Common myeloid progenitor, CD34-positive (primary cell): ENCODE measurements around the gene SLC4A11.

Source experiments
- CTCF ChIA-PET: fragments of 350-600 bp; sonication (Branson Sonifier 250); formaldehyde crosslinking; loops from one replicate; lab custom pipeline; 2021; ENCODE audit warnings: antibody characterized with exemption; lab: Charles Lee
- POLR2A ChIA-PET: fragments of 350-600 bp; sonication (Branson Sonifier 250); formaldehyde crosslinking; loops from one replicate; lab custom pipeline; 2021; ENCODE audit warnings: antibody characterized with exemption; lab: Charles Lee
- DNase-seq, 3 donors: peaks; one replicate each; pipeline versions ENCODE4 v3.0.0 to v3.0.0-alpha.2; 2013
- H3K27ac ChIP-seq, 2 experiments: 1 replicate in 1 of 2; 2 replicates in 1 of 2; pipeline ENCODE4 v1.7.0; 2013; ENCODE audit warnings: inconsistent platforms in 2 of 2, low read length in 2 of 2, mild to moderate bottlenecking in 2 of 2, low read depth in 1 of 2, moderate library complexity in 1 of 2; ENCODE audit not compliant: severe bottlenecking in 2 of 2, insufficient read depth in 1 of 2, poor library complexity in 1 of 2
- H3K27me3 ChIP-seq, 5 experiments: replicated peaks in 2 of 5; 1 replicate in 3 of 5; 2 replicates in 2 of 5; pipeline versions ENCODE4 v1.6.1 to v1.7.0; 2013; ENCODE audit warnings: low read length in 4 of 5, mild to moderate bottlenecking in 2 of 5, moderate library complexity in 2 of 5, inconsistent platforms in 1 of 5; ENCODE audit not compliant: insufficient read depth in 5 of 5, control insufficient read depth in 4 of 5
- H3K36me3 ChIP-seq, 4 experiments: 1 replicate in 2 of 4; 2 replicates in 2 of 4; pipeline versions ENCODE4 v1.6.1 to v1.7.0; 2013; ENCODE audit warnings: low read length in 3 of 4, control low read depth in 1 of 4, mild to moderate bottlenecking in 1 of 4; ENCODE audit not compliant: control insufficient read depth in 4 of 4, insufficient read depth in 4 of 4
- H3K4me1 ChIP-seq, 4 experiments: 1 replicate in 3 of 4; 2 replicates in 1 of 4; pipeline versions ENCODE4 v1.6.1 to v1.7.1; 2013; ENCODE audit warnings: low read length in 3 of 4, mild to moderate bottlenecking in 3 of 4, control low read depth in 1 of 4, inconsistent platforms in 1 of 4, moderate library complexity in 1 of 4; ENCODE audit not compliant: control insufficient read depth in 4 of 4, insufficient read depth in 4 of 4; ENCODE audit errors: control extremely low read depth in 1 of 4
- H3K4me3 ChIP-seq, 7 experiments: 1 replicate in 4 of 7; 2 replicates in 3 of 7; pipeline versions ENCODE4 v1.5.1 to v1.7.0; 2013; ENCODE audit warnings: mild to moderate bottlenecking in 7 of 7, low read length in 6 of 7, moderate library complexity in 6 of 7, inconsistent platforms in 2 of 7, low read depth in 2 of 7, control low read depth in 1 of 7; ENCODE audit not compliant: insufficient read depth in 4 of 7, control insufficient read depth in 1 of 7; ENCODE audit errors: extremely low read depth in 1 of 7
- H3K9me3 ChIP-seq, 5 experiments: 1 replicate in 4 of 5; 2 replicates in 1 of 5; pipeline versions ENCODE4 v1.6.1 to v1.7.1; 2013; ENCODE audit warnings: low read length in 4 of 5, mild to moderate bottlenecking in 2 of 5, inconsistent platforms in 1 of 5, low read depth in 1 of 5, moderate library complexity in 1 of 5; ENCODE audit not compliant: control insufficient read depth in 4 of 5, insufficient read depth in 2 of 5; ENCODE audit errors: control extremely low read depth in 1 of 5
- WGBS: methylation state at CpG from one replicate; pipeline ENCODE4 v1.1.5; 2013; ENCODE audit not compliant: insufficient coverage; 5-methylcytosine and 5-hydroxymethylcytosine counted together

Gene SLC4A11

DNA sequence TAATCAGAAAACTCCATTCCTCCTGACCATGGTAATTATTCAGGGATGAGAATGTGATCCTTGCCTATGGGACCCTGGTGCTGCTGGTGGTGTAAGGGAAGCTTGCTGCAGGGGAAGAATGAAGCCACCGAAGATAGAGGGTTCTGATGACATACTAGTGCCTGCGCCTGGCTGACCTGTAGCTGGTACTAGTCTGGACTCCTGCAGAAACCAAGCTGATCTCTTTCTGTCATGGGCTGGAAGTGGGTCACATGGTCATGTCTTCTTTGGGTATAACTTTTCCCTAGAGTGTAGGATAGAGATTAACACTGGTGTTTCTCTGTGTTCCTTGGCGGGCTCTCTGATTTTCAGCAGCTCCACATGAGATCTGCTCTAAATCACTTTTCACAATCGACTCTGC, 8.6 kb upstream of the SLC4A11 start:
- peaks cover 11 to 55% (median 15%) of the 10 kb centered on the region in 5 experiments for H3K27me3 ChIP-seq
- H3K27ac ChIP-seq = no peak overlapping the region
- POLR2A ChIA-PET = interaction anchor here (0.6 kb wide), 1 partner anchor 85 kb away, joined by 3 read pairs; no protein-coding TSS in a partner anchor
- H3K36me3 ChIP-seq = peaks cover 1 to 24% (median 11%) of the 10 kb centered on the region in 4 experiments
- DNase-seq = no peak
- peaks cover 0 to 11% (median 9%) of the 10 kb centered on the region in 4 experiments for H3K4me1 ChIP-seq
- CTCF ChIA-PET = interaction anchor here (0.8 to 4.6 kb wide), 5 partner anchors 16 to 29 kb away, joined by 3 to 18 read pairs (median 4); no protein-coding TSS in a partner anchor
- WGBS = 81% methylated on average over 4 of the region's 4 CpGs
- no peak overlapping the region for H3K4me3 ChIP-seq
- H3K9me3 ChIP-seq = no peaks in the 10 kb centered on the region

DNA sequence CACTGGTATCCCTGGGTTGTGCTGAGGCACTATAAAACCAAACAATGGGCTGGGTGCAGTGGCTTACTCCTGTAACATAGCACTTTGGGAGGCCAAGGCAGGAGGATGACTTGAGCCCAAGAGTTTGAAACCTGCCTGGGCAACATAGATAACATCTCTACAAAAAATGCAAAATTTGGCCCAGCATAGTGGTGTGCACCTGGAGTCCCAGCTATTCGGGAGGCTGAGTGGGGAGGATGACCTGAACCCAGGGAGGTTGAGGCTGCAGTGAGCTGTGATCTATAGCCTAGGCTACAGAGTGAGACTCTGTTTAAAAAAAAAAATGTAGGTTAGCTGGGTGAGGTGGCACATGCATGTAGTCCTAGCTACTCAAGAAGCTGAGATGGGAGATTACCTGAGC, 7.7 kb upstream of the SLC4A11 start:
- peaks cover 0 to 14% (median 4%) of the 10 kb centered on the region in 4 experiments for H3K36me3 ChIP-seq
- ChIA-PET POLR2A (no interaction called here), CTCF (interaction anchor here (0.6 to 4.6 kb wide), 4 partner anchors 24 to 470 kb away, joined by 3 to 18 read pairs (median 4); no protein-coding TSS in a partner anchor)
- no peak for DNase-seq
- no peaks in the 10 kb centered on the region for H3K9me3 ChIP-seq
- H3K27me3 ChIP-seq = peaks cover 11 to 62% (median 18%) of the 10 kb centered on the region in 5 experiments
- H3K4me3 ChIP-seq = no peak overlapping the region
- H3K27ac ChIP-seq = no peak overlapping the region
- peaks cover 0 to 11% (median 9%) of the 10 kb centered on the region in 4 experiments for H3K4me1 ChIP-seq
- 100% methylated on average over 1 of the region's 1 CpG for WGBS

DNA sequence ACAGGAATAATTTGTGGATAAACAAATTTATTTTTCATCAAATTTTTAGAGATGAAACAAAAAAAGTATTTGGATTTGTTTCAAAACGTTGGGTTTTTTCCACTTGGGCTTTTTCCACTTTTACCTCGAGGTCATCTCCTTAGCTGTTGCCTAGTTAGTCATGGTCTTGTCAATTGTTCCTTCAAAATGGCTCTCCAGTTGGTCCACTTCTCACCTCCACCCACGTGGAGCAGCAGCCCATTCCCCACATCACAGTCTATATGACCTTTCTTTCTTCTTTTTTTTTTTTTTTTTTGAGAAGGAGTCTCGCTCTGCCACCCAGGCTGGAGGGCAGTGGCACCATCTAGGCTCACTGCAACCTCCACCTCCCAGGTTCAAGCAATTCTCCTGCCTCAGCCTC, 6.7 kb upstream of the SLC4A11 start:
- CTCF ChIA-PET = interaction anchor here (0.9 to 1.5 kb wide), 2 partner anchors 17 to 28 kb away, joined by 4 to 9 read pairs; no protein-coding TSS in a partner anchor
- Histone ChIP-seq H3K36me3 (peaks cover 0 to 6% (median 1%) of the 10 kb centered on the region in 4 experiments), H3K27me3 (peaks cover 11 to 72% (median 24%) of the 10 kb centered on the region in 5 experiments), H3K4me3 (no peak overlapping the region), H3K9me3 (no peaks in the 10 kb centered on the region), H3K27ac (no peak overlapping the region), H3K4me1 (peaks cover 0 to 11% (median 9%) of the 10 kb centered on the region in 4 experiments)
- no peak for DNase-seq
- 81% methylated on average over 3 of the region's 4 CpGs for WGBS
- POLR2A ChIA-PET = no interaction called here

DNA sequence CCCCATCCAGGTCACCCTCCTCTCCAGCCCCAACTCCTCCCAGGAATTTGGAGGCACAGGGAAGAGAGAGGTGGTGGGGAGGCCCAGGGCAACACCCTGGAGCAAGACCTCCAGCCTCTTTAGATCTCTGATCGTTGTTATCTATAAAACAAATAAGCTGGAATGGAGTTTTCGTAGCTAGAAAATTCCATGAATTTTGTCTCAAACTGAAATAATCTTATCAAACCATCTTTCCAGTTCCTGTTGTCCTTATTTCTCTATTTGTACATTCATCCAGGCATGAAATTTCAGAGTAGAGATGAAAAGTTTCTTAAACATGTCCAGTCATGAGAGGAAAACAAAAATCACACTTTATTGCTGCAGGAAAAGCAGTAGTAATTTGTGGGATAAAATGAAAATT, 6.2 kb upstream of the SLC4A11 start:
- ChIA-PET CTCF (interaction anchor here (0.9 to 1.5 kb wide), 3 partner anchors 18 to 27 kb away, joined by 3 to 9 read pairs (median 4); no protein-coding TSS in a partner anchor), POLR2A (no interaction called here)
- Histone ChIP-seq H3K4me1 (peaks cover 0 to 12% (median 10%) of the 10 kb centered on the region in 4 experiments), H3K27me3 (peaks cover 11 to 73% (median 29%) of the 10 kb centered on the region in 5 experiments), H3K27ac (no peak overlapping the region), H3K36me3 (peaks cover 0 to under 1% (median 0%) of the 10 kb centered on the region in 4 experiments), H3K4me3 (no peak overlapping the region), H3K9me3 (no peaks in the 10 kb centered on the region)
- 94% methylated on average over 2 of the region's 2 CpGs for WGBS
- no peak for DNase-seq

DNA sequence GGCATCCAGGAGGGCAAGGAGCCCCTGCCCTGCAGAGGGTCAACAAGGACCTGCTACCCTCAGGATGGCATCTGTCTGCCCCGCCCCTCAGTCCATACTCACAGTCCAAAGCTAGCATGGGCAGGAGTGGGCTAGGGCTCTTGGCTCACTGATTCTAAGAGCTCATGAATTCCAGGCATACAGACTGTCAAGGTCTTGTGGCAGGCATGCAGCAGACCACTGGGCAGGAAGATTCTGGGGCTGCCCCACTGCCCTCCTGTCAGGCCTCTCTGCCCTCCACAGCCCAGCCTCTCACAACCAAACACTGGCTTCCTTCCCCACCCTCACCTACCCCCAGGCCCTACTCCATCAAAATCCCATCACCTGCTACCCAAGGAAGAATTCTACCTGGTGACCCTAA, 5.6 kb upstream of the SLC4A11 start:
- POLR2A ChIA-PET = no interaction called here
- H3K9me3 ChIP-seq = no peaks in the 10 kb centered on the region
- CTCF ChIA-PET = interaction anchor here (1.2 to 1.5 kb wide), 2 partner anchors 22 to 26 kb away, joined by 3 to 9 read pairs; no protein-coding TSS in a partner anchor
- H3K4me3 ChIP-seq = no peak overlapping the region
- H3K4me1 ChIP-seq = peaks cover 0 to 17% (median 14%) of the 10 kb centered on the region in 4 experiments
- WGBS = 100% methylated on average over 1 of the region's 1 CpG
- H3K27ac ChIP-seq = no peak overlapping the region
- no peak for DNase-seq
- no peaks in the 10 kb centered on the region for H3K36me3 ChIP-seq
- peaks cover 11 to 73% (median 33%) of the 10 kb centered on the region in 5 experiments for H3K27me3 ChIP-seq

DNA sequence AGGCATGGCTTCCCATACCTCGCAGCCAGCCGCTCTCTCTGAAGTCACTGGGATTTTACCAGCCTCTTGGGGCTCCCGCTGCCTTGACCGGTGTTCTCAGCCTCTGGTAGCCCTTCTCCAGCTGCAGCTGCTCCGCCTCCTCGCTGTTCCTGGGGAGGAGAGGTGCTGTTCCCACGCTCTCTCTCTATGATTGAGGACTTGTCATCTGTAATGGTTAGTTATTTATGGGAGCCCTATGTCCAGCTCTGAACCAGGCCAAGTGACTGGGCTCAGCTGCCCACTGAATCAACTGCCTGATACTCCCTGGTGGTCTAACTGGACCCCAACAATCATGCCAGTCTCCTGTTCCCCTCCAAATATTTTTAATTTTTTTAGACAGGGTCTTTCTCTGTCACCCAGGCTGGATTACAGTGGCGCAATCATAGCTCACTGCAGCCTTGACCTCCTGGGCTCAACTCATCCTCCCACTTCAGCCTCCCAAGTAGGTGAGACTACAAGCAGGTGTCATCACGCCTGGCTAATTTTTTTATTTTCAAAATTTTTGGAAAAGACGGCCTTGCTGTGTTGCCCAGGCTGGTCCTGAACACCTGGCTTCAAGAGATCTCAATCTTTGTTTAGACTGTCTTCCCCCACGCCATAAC, 4.8 kb upstream of the SLC4A11 start:
- WGBS = 97% methylated on average over 10 of the region's 11 CpGs
- Histone ChIP-seq H3K4me3 (no peak overlapping the region), H3K9me3 (no peaks in the 10 kb centered on the region), H3K27ac (no peak overlapping the region), H3K36me3 (no peaks in the 10 kb centered on the region), H3K27me3 (peaks cover 8 to 73% (median 32%) of the 10 kb centered on the region in 5 experiments), H3K4me1 (peaks cover 0 to 21% (median 17%) of the 10 kb centered on the region in 4 experiments)
- ChIA-PET CTCF (interaction anchor here (1.2 kb wide), 1 partner anchor 21 kb away, joined by 3 read pairs; no protein-coding TSS in a partner anchor), POLR2A (no interaction called here)
- no peak for DNase-seq
